Measurements from ENCODE around the gene KLK13. TPM values are rescaled to one million over a fixed set of nuclear protein-coding genes. Genes with fewer than 3 reads are reported as not detected.

KLK13 gene, protein sequence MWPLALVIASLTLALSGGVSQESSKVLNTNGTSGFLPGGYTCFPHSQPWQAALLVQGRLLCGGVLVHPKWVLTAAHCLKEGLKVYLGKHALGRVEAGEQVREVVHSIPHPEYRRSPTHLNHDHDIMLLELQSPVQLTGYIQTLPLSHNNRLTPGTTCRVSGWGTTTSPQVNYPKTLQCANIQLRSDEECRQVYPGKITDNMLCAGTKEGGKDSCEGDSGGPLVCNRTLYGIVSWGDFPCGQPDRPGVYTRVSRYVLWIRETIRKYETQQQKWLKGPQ
- total RNA-seq (2014; rRNA removed; shearing (Covaris generic)): not detected in 2 replicates
- polyA plus RNA-seq (2014; cell fraction: nucleus; rRNA removed): not detected in 2 replicates

DNA sequence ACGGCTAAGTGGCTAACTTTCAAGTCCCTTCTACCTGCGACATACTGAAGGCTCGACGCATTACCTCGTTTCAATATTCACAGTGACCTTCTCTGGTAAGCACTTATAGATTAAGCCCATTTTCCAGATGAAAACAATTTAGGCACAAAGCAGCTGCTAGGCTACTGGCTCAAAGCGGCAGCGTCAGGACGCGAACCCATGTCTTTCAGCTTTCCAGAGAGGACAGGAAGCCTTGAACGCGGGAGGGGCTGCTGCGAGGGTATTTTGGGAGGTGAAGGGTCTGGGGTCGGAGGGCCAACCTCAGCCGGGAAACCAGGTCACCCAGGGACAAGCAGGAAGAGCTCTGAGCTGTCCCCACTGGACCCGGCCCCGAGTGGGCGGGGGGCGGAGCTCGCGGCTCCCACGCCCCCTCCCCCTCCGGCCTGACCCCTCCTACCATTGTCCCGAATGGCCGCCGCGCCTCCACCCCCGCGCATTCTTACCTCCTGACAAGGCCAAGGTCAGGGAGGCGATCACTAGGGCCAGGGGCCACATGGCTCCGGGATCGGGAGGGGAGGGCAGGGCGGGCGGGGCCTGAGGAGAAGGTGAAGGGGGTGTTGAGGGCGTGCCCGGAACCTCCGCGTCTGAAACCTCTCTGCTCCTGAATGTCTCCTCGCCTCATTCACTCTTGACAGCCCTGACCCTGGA lies at the start of gene KLK13:
Gene KLK13 (minus strand): TSS at position 559 of the 687 bp plus-strand sequence. CDS start 25 bp downstream, at position 534.
- no peak for DNase-seq (ENCODE audit: extremely low read depth, low read depth)

DNA sequence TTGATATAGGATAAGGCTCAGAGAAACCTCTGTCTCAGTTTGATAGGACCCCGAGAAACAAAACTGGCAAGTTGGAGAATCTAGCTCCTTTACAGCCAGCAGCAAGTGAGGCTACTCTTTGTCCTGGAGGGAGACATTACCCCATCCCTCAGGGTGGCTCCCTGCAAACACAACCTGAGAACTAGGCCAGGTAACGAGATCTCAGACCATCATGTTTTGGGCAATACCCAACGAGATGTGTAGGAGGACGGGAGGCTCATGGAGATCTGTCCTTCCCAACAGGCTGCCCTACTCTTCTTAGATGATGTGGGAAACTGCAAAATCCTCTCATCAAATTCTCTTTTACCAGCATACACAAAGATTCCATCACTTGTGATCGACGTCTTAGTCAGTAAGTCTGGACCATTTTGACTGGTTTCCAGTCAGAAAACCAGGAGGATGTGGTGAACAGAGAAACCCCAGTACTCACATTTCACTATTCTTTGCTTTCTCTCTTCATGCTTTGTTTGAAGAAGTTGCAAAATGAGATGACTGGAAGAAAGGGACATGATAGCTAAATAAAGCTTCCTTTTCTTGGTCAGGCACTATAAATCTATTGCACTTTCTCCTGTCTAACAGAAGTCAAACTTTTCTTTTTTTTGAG lies 49.3 kb upstream of the KLK13 start:
- DNase-seq (ENCODE audit: extremely low read depth, low read depth): no peak

DNA sequence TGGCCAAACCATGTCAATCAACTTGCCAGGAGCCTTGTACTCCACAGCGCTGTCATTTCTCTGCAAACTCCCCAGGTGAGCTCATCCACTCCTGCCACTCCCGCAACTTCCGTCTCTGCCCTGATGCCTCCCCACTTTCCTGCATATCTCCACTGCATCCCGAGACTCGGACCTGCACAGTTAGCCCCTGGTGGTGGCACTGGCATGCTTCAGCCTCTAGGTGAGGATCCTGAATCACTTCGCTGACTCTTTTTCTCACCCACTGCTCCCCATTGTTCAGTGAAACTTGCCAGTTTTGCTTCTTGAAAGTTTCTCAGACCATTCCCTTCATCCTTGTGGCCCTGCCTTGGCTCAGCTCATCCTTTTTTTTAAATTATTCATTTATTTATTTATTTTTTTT lies 46.7 kb upstream of the KLK13 start:
- no peak for DNase-seq (ENCODE audit: extremely low read depth, low read depth)

DNA sequence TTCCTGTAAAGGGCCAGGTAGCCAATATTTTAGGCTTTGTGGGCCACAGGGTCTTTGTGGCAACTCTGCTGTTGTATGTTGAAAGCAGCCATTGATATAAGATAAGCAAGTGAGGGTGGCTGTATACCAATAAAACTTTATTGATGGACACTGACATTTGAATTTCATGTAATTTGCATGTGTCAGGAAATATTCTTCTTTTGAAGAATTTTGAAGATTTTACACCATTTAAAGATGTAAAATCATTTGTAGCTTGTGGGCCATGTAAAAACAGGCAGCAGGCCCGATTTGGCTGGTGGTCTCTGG lies 45.7 kb upstream of the KLK13 start:
- no peak for DNase-seq (ENCODE audit: extremely low read depth, low read depth)

DNA sequence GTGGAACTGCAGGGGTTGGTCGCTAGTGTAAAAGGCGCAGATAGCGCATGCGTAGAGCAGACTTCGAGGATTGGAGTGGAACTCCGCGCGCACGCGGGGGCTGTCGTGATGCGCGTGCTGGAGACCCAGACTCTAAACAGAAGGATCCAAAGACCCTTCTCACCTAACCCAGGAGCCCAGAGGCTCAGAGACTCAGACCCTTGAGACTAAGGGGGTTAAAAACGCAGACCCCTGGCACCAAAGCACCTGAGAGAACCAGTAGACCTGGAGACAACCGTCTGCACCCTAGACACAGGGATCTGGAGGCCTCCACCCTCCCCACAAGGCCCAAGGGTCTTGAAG lies 43.9 kb upstream of the KLK13 start:
- DNase-seq (ENCODE audit: extremely low read depth, low read depth): no peak

DNA sequence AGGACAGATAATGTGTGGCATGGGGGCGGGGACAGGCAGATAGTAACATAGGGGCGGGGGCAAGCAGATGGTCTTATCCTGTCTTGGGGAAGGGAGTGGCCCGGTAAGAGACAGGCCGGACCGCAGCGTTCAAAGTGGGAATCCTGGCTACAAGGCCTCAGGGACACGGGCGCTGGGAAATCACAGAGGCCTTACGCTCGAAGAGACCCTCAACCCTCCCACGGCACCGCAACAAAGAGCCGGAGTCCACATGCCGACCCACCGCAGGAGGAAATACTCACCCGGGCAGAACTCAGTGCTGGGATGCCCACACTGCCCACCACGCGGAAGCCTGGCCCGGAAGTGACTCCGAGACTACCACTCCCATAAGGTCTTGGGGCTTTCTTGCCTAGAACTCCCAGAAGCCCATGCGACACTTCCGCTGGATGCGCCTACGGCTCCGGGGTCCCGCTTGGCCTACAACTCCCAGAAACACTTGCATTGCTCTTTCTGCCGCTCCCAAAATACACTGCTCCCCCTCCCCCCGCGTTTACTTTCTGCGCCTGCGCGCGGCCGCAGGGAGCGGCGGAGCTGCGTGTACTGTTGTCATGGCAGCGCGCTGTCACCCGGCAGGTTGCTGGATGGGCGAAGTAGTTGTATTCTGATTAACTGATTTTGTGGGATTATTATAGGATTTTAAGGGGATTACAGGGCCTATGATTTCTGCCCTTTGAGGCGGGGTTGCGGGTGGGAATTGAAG lies 43.3 kb upstream of the KLK13 start, which contains the start of gene CTU1:
Gene CTU1 (minus strand): TSS at position 344 of the 739 bp plus-strand sequence. CDS start 3,840 bp downstream, outside the sequence.
- DNase-seq (ENCODE audit: extremely low read depth, low read depth): peak; percentile 97

DNA sequence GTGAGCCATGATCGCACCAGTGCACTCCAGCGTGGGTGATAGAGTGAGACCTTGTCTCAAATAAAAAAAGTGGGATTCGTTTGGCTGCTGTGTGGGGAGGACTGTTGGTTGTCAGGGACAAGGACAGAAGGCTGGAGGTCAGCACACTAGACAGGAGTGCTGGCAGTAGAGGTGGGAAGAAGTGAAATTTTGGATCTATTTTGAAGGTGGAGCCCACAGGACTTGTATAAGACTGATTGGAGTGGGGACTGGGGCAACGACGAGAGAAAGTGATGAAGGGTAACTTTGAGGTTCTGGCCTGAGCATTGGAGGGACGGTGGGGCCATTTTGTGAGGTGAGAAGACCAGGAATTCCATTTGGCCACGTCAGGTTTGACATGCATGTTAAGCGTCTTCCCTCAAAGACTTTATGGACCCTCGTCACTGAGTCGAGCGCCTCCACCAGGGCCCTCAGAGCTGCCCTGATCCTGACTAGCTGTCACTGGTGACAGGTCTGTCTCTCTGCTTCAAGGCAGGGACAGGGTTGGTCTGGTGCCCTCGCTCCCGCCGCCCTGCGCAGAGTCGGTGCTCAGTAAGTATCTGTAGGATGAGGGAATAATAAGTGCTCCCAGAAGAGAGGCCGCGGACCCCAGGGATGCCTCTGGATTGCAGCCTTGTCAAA lies 42.6 kb upstream of the KLK13 start:
- no peak for DNase-seq (ENCODE audit: extremely low read depth, low read depth)

DNA sequence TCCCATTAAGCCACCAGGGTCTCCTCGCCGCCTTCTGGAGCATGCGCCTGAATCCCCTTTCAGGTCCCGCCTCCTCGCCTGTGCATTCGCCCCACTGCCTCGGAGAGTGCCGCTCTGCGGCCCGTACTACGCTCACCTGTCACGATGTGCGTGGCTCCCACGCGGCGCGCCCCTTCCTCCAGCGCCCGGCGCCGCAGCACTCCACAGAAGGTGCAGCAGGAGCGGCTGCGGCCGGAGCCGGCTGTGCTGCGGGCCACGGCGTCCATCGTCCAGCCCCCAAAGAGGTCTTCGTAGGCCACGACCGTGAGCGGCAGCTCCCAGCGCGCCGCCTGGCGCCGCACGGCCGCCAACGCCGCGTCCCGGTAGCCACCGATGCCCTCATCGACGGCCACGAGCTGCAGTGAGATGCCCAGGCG lies 39.0 kb upstream of the KLK13 start:
- no peak for DNase-seq (ENCODE audit: extremely low read depth, low read depth)

DNA sequence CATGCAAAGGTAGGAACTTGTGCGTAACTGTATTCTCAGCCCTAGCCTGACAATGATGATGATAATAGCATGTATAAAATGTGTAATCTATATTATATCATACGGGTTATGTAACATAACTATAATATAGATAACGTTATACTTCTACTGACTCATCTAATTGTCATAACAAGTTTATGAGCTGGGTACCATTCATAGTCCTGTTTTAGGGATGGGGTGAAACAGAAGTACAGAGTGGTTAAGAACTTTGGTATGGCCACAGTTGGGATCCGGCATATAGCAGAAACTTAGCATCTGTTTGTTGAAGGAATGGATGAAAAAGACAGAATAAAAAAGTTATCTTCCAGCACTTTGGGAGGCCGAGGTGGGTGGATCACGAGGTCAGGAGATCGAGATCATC lies 38.1 kb upstream of the KLK13 start:
- no peak for DNase-seq (ENCODE audit: extremely low read depth, low read depth)

DNA sequence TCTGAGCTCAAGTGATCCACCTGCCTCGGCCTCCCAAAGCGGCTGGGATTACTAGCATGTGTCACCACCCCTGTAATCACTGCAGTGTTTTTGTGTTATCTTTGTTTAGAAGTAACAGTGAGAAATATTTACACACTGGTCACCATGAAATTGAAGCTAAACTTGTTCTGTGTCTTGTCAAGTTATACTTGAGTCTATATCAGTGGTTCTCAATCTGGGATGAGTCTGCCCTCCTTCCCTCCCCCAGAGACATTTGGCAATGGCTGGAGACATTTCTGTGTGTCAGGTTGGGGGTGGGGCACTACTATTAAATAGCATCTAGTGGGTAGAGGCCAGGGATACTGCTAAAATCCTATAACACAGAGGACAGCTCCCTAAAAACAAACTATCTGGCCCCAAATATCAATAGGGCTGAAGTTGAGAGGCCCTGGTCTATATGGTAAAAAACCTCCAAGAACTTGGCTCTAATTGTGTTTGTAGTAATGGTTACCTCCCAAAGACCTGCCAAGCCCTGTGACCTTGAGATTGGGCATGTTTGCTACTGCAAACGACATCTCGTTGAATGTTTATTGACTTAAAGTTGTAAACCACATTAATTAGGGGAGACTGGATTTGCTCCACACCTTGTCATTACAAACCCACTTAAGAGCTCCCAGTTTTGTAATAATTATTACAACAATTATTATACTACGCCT lies 36.4 kb upstream of the KLK13 start:
- no peak for DNase-seq (ENCODE audit: extremely low read depth, low read depth)

DNA sequence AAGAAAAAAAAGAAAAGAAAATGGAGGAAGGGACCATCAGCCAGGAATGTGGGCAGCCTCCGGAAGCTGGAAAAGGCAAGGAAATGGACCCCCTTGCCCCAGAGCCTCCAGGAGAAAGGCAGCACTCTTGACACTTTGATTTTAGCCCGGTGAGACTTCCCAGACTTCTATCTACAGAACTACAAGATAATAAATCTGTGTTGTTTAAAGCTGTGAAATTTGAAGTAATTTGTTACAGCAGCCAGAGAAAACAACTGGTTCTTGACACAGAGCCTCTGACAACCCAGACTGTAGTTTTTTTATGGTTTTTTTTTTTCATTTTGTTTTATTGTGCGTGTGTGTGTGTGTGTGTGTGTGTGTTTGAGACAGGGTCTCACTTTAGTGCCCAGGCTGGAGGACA lies 35.7 kb upstream of the KLK13 start:
- DNase-seq (ENCODE audit: extremely low read depth, low read depth): no peak

DNA sequence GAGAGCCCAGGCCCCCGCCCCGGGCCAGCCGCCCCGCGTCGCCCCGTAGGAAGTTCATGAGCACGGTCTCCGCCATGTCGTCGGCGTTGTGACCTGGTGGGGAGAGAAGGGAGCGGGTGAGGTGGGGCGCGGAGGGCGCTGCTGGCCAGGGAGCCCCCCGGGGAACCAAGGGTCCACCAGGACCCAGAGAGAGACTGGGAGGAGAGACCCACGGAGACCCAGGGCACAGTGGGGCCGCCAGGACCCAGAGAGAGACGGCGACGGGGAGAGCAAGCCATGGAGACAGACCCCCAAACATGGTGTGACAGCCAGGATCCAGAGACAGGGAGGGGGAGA lies 34.1 kb upstream of the KLK13 start:
- no peak for DNase-seq (ENCODE audit: extremely low read depth, low read depth)

DNA sequence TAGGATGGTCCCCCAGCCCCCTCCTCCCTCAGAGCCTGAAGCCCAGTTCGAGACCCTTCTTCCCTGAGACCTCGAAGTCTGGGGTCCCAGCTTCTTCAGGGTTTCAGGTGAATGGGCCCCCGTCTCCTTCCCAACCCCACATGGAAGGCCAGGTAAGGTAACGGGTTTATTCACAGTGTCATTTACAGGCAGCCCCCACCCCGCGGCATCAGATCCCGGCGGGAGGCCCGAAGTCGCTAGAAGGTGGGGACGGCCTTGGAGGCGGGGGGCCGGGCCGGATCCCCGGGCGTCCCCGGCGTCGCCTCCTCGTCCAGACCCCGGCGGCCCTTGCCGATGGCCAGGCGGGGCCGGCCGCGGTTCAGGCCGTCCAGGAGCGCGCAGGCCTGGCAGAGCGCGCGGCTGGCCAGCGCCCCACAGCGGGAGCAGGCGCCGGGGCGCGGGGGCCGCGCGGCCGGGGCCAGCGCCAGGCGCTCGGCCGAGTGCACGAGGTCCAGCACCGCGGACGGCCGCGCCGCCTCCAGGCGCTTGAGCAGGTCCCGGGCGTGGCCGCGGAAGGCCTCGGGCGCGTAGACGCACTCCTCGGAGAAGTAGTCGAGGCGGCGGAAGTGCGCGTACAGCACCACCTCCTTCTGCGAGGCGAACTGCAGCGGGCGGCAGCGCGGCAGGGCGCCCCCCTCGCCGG lies 33.6 kb upstream of the KLK13 start:
- DNase-seq (ENCODE audit: extremely low read depth, low read depth): no peak

DNA sequence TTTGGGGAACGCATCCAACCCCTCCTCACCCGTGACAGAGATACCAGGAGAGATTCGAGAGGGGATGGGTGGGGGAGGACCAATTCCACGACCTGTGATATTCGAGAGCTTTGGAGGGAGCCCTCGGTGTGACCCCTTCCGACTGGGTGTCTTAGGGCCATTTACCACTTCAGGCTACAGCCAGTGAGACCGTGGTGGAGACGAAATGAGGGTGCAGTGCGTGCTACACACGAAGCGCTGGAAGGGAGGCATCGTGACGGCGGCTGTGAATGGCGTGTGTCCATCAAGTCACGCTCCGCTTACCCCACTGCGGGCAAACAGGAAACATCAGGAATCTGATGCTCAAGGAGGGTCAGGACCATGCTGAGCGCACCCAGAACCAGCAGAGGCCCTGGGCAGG lies 32.9 kb upstream of the KLK13 start:
- DNase-seq (ENCODE audit: extremely low read depth, low read depth): no peak

DNA sequence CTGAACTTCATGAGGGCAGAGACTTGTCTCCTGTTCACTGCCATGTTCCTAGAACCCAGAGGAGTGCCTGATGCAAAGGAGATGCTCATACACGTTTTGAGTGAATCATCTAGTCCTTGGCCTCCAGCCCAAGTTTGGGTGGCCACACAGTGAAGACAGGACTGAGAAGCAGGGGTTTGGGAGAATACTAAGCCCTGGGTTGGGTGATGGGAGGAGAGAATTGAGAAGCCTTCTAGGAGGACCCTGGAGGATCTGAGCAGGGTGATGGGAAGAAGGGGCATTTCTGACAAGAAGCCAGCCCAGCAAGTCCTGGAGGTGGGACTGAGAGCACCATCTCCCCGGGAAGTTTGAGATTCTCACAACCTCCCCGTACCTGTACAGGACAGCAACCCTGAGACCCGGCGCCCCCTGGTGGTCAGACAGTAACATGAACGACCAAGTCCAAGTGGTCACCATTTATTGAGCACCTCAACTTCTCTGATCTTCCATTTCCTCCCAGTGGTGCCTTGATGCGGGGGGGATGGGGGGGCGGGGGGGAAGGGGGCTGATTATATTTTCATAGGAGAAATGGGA lies 32.4 kb upstream of the KLK13 start:
- peak; percentile 33 for DNase-seq (ENCODE audit: extremely low read depth, low read depth)

DNA sequence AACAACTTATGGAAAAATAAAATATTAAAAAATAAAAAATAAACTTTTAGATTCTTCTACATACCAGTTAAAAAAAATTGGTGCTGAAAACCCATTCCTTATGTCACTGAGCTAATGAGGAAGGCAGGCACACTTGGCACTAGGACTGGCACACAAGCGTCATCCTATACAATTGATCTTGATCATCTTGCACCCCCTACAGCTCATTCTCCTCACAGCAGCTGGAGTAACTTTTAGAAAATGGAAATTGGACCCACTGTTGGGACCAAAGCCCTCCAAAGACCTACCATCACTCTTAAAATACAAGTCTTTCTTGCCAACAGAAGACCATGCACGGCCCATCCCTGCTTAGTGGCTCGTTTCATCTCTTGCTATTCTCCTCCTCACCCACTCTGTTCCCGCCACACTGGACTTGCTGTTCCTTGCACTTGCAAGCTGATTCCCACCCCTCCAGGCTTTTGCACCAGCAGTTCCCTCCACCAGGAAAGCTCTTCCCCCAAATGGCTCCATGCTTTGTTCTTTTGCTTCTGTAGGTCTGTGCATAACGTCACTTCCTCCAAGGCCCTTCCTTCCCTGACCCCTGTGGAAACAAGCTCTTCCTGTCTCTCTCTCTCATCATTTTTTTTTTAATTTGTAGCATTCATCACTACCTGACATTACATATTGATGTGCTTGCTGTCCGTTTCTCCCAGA lies 31.7 kb upstream of the KLK13 start:
- no peak for DNase-seq (ENCODE audit: extremely low read depth, low read depth)

DNA sequence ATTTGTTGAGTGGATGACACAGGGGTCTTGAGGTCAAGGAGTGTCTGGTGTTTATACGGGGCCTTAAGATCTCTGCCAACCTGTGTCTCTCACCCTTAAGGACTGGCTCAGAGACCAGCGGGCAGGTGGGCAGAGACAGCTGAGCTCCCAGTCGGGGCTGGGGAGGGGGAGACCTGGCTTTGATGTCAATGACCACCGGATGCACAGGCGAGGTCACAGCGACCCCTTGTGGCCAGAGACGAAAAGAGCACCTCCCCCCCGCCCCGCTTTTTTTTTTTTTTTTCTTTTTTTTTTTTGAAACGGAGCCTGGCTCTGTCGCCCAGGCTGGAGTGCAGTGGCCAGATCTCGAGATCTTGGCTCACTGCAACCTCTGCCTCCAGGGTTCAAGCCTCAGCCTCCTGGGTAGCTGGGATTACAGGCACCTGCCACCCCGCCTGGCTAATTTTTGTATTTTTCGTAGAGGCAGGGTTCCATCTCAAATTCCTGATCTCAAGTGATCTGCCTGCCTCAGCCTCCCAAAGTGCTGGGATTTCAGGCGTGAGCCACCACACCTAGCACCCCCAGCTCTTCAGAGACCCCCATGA lies 29.9 kb upstream of the KLK13 start:
- peak; percentile 21 for DNase-seq (ENCODE audit: extremely low read depth, low read depth)

Measured in NCI-H460 (cell line).